HEK293 (cell line): ENCODE measurements around the gene THUMPD1.

Experiments used
- TCF7L2 ChIP-seq: IDR thresholded peaks from 2 replicates; pipeline ENCODE4 v1.6.1; 2011; ENCODE audit warnings: low read depth, mild to moderate bottlenecking, inconsistent platforms, low read length, moderate library complexity, borderline replicate concordance
- ZBTB48 ChIP-seq: fragments of 450-650 bp; formaldehyde crosslinking; IDR thresholded peaks from 2 replicates; pipeline ENCODE4 v1.5.1; 2016; ENCODE audit warnings: missing biosample characterization, missing genetic modification characterization

- no peak for TF ChIP-seq ZBTB48 (tag by site-specific recombination)
- no peak for TF ChIP-seq TCF7L2
Measured at GRCh38 chr16:20704281-20704680, 37.3 kb downstream of the THUMPD1 start.
